ENCODE results near the gene ADAMTS17.

ADAMTS17 gene

DNA sequence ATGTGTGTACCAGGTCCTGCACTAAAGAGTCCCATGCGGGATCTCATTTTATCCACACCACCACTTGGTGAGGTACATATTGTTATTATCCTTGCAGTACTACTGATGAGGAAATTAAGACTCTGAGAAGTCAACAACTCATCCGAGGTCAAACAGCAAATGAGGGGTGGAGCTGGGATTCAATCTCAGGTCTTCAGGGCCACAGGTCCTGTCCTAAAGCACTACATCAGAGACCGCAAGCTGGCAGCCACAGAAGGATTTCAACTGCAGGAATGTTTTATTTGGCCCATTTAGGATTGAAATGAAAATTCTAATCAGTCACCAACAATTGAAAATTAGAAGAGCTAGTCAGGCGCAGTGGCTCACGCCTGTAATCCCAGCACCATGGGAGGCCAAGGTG lies 131.4 kb downstream of the ADAMTS17 start:
- Histone ChIP-seq H3K9me2 (replicated peaks; ENCODE audit: control insufficient read depth, low read length) (no peaks in the 10 kb centered on the region), H3K4me2 (ENCODE audit: low read length) (no peak overlapping the region), H3K9me3 (ENCODE audit: control insufficient read depth, insufficient read depth, low read length) (no peaks in the 10 kb centered on the region), H4K20me1 (ENCODE audit: control insufficient read depth, insufficient read depth, low read depth, low read length) (no peaks in the 10 kb centered on the region), H3K27ac (ENCODE audit: low read depth, low read length) (no peak overlapping the region), H3K4me1 (ENCODE audit: control insufficient read depth, low read length) (no peaks in the 10 kb centered on the region), H3K79me2 (ENCODE audit: control insufficient read depth, low read length) (no peaks in the 10 kb centered on the region), H3K4me3 (ENCODE audit: low read length) (no peak overlapping the region), H3K27me3 (ENCODE audit: control insufficient read depth, low read length) (no peaks in the 10 kb centered on the region), H3K36me3 (ENCODE audit: control insufficient read depth, low read length) (no peaks in the 10 kb centered on the region), H3F3A (ENCODE audit: control insufficient read depth, insufficient read depth) (no peaks in the 10 kb centered on the region)
- TF ChIP-seq EZH2phosphoT487 (IDR thresholded peaks at IDR 0.05; ENCODE audit: borderline replicate concordance, low read length): no peak
- TF ChIP-seq, protein P1, sequence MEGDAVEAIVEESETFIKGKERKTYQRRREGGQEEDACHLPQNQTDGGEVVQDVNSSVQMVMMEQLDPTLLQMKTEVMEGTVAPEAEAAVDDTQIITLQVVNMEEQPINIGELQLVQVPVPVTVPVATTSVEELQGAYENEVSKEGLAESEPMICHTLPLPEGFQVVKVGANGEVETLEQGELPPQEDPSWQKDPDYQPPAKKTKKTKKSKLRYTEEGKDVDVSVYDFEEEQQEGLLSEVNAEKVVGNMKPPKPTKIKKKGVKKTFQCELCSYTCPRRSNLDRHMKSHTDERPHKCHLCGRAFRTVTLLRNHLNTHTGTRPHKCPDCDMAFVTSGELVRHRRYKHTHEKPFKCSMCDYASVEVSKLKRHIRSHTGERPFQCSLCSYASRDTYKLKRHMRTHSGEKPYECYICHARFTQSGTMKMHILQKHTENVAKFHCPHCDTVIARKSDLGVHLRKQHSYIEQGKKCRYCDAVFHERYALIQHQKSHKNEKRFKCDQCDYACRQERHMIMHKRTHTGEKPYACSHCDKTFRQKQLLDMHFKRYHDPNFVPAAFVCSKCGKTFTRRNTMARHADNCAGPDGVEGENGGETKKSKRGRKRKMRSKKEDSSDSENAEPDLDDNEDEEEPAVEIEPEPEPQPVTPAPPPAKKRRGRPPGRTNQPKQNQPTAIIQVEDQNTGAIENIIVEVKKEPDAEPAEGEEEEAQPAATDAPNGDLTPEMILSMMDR (IDR thresholded peaks at IDR 0.05; ENCODE audit: low read depth, low read length, poor library complexity, severe bottlenecking): no peak

DNA sequence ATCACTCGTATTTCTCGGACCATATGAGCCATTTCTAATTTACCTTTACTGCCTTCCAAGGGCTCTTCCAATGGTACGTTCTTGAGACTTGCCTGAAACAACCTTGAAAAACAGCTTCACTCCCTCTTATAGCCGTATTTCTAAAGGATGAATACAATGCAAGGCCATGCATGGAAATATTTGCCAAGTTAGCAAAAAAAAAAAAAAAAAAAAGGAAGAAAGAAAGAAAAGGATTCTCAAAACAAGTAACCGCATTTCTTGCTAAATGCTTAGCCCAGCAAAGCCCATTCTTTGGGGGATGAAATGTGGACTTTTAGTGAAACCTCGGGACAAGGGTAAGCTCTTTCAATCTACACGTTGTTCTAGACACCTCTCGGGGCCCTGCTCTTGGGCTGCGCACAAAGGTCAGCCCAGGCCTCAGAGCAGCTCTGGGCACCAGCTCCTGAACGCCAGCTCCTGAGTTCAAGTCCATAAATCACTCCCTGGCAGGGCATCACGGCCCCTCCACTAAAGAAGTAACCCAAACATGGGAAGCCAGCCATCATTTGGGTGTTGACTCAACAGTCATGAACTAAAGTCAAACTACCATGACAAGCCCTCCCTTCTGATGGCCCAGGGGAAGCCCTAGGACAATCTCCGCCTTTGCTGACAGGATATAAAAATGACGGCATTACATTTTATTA lies 132.7 kb downstream of the ADAMTS17 start:
- no peaks in the 10 kb centered on the region for H3F3A ChIP-seq (ENCODE audit: control insufficient read depth, insufficient read depth)
- H3K4me1 ChIP-seq (ENCODE audit: control insufficient read depth, low read length): no peaks in the 10 kb centered on the region
- H3K27me3 ChIP-seq (ENCODE audit: control insufficient read depth, low read length): no peaks in the 10 kb centered on the region
- H3K9me3 ChIP-seq (ENCODE audit: control insufficient read depth, insufficient read depth, low read length): no peaks in the 10 kb centered on the region
- no peaks in the 10 kb centered on the region for H3K36me3 ChIP-seq (ENCODE audit: control insufficient read depth, low read length)
- H3K79me2 ChIP-seq (ENCODE audit: control insufficient read depth, low read length): no peaks in the 10 kb centered on the region
- TF ChIP-seq, protein P1 (IDR thresholded peaks at IDR 0.05; ENCODE audit: low read depth, low read length, poor library complexity, severe bottlenecking): no peak
- TF ChIP-seq EZH2phosphoT487 (IDR thresholded peaks at IDR 0.05; ENCODE audit: borderline replicate concordance, low read length): no peak
- no peaks in the 10 kb centered on the region for H4K20me1 ChIP-seq (ENCODE audit: control insufficient read depth, insufficient read depth, low read depth, low read length)
- no peak overlapping the region for H3K4me3 ChIP-seq (ENCODE audit: low read length)
- H3K9me2 ChIP-seq (replicated peaks; ENCODE audit: control insufficient read depth, low read length): no peaks in the 10 kb centered on the region
- no peak overlapping the region for H3K27ac ChIP-seq (ENCODE audit: low read depth, low read length)
- H3K4me2 ChIP-seq (ENCODE audit: low read length): no peak overlapping the region

DNA sequence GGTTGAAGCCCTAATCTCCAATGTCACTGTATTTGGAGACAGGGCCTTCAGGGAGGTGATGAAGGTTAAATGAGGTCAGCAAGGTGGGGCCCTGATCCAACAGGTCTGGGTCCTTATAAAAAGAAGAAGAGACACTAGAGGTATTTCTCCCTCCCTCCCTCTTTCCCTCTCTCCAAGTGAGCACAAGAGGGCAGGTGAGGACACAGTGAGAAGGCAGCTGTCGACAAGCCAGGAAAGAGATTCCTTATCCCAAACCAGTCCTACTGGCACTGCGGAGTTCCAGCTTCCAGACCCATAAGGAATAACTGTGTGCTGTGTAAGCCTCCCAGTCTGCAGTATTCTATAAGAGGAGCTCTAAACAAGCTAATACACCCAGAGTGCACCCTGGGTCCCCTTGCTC lies 134.7 kb downstream of the ADAMTS17 start:
- Histone ChIP-seq H3K27ac (ENCODE audit: low read depth, low read length) (no peak overlapping the region), H4K20me1 (ENCODE audit: control insufficient read depth, insufficient read depth, low read depth, low read length) (no peaks in the 10 kb centered on the region), H3F3A (ENCODE audit: control insufficient read depth, insufficient read depth) (no peaks in the 10 kb centered on the region), H3K4me2 (ENCODE audit: low read length) (no peak overlapping the region), H3K4me1 (ENCODE audit: control insufficient read depth, low read length) (peaks cover under 1% of the 10 kb centered on the region; the same call in 1 of the 2 replicates), H3K9me2 (replicated peaks; ENCODE audit: control insufficient read depth, low read length) (no peaks in the 10 kb centered on the region), H3K27me3 (ENCODE audit: control insufficient read depth, low read length) (no peaks in the 10 kb centered on the region), H3K36me3 (ENCODE audit: control insufficient read depth, low read length) (no peaks in the 10 kb centered on the region), H3K4me3 (ENCODE audit: low read length) (no peak overlapping the region), H3K9me3 (ENCODE audit: control insufficient read depth, insufficient read depth, low read length) (no peaks in the 10 kb centered on the region), H3K79me2 (ENCODE audit: control insufficient read depth, low read length) (no peaks in the 10 kb centered on the region)
- TF ChIP-seq, protein P1 (IDR thresholded peaks at IDR 0.05; ENCODE audit: low read depth, low read length, poor library complexity, severe bottlenecking): no peak
- no peak for TF ChIP-seq EZH2phosphoT487 (IDR thresholded peaks at IDR 0.05; ENCODE audit: borderline replicate concordance, low read length)

All from DOHH2 (cell line).